HG03108 (cell line): ENCODE measurements around the gene ANKEF1.

Experiments used
- ATAC-seq: cut with Tn5 transposase; IDR thresholded peaks from one replicate; pipeline ENCODE4 v1.9.1; 2021; ENCODE audit warnings: moderate library complexity; ENCODE audit not compliant: unreplicated experiment

Gene ANKEF1

DNA sequence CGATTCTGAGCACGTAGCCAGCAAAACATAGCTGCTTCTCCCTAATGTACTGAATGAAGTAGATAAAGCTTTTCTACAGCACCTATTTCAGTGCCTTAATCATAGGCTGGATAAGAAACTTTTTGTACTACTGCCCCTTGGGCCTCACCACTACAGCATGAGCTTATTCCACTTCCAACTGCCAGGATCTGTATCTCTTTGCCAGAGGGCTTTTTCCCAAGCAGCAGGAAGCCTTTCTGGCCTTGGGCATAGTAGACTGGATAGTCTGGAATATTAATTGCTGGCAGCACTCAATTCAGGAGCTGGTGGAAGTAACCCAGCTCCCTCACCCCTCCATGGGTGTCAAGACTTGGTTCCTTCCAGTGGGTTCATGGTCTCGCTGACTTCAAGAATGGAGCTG, 43.6 kb downstream of the ANKEF1 start:
- no peak for ATAC-seq

DNA sequence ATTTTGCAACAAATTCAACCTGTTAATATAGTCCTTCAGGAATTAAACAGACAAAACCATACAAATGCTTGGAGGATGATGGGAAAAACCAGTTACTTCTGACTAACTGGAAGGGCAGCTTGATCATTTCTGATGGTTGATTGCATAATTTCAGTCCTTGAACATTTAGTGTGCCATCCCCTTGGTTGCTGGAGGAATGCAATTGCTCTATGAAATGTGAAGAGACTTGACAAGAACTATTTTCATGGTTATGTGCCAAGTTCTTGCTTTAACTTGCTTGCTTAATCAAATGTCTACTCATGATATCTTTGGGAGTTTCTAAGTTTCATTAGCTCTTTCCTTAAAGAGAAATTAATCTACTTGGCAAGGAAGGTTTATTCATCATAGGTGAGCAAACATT, 45.2 kb downstream of the ANKEF1 start:
- ATAC-seq: no peak

DNA sequence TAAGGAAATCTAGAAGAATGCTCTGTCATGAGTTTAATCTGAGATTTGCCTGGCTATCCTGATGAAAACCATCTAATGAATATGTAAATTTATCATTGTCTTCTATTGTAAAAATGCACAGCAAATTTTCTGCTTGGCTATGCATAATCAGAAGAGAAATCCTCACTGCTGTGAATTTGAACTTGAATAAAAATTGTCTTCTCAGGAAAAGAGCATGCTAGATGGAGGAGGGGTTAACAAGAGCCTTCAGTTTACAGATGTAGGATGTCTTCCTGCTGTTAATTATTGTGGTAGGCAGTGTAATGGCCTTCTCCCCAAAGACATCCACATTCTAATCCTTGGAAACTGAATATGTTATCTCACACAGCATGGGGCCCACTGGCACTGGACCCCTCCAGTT, 45.8 kb downstream of the ANKEF1 start:
- ATAC-seq: no peak

DNA sequence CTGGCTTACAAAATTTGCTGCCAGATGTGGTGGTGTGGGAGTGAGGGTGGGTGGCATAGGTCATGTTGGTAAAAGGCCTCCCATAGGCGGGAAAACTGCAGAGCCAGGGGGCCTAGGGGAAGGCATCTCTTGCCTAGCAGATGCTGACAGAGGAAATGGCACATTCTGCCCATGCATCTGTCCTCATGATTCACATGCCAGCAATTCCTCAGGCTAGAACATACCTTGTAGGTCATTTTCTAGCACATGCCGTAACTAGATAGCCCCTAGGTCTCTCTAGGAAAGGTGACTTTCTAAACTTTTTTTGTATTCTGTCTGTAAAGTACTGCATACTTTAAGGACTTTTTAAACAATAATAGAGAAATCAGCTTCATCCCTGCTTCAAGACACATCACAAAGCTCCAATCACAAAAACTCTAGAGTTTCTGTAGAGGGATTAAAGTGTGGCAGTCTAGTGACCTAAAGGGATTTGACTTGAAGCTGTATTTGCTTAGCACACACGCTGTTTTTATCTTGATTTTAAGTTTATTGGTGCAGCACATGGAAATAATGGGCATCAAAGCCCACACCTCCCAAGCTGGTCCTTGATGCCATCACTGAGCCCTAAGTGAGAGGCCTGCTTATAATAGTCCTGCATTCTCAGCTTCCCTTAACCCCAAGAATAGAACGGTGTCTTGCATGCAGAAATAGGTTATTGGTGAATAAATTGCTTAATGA, 55.2 kb downstream of the ANKEF1 start:
- no peak for ATAC-seq

DNA sequence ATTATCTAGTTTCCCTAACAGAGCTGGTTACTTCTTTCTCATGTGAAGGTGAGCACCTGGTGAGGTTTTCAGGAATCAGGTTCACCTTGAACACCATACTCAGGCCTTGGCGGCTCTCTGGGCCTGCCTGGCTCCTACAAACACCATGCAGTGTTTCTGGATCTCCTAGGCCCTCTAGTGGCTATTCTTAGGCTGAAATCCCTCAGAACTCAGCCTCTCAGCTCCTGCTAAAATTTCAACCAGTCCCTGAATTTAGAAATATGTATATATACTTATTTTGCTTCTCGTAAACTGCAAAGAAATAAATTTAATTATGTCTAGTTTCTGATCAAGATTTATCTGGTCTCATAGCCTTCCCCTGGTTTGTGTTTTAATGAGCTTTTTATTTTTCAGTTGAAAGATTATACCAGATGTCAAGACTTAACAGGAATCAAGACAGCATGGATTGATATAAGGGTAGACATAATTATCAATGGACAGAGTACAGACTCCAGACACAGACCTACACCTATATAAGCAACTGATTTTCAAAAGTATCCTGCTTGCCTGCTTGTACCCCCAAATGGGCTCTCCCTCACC, 55.9 kb downstream of the ANKEF1 start:
- ATAC-seq: no peak

DNA sequence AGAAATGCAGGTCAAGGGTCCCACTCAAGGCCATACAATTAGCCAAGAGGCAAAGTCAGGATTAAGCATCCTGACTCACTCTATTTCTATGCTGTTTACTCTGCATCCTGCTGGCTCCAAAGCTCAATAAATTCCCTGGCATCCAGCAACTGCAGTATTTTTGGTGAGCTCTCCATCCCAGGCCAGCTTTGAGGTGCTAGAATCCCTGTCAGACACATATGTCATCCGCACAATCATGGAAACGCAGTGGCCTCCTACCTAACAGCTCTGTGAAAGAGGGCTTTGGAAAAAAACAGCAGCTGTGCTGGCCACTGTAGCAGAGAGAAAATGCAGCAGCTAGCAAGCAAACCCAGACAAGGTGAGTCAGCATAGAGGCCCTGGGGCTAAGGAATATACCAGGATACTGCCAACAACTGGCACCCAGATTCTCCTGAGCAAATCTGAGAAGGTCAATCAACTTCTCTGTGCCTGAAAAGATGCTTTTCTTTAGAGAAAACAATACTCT, 58.4 kb downstream of the ANKEF1 start:
- ATAC-seq: no peak

DNA sequence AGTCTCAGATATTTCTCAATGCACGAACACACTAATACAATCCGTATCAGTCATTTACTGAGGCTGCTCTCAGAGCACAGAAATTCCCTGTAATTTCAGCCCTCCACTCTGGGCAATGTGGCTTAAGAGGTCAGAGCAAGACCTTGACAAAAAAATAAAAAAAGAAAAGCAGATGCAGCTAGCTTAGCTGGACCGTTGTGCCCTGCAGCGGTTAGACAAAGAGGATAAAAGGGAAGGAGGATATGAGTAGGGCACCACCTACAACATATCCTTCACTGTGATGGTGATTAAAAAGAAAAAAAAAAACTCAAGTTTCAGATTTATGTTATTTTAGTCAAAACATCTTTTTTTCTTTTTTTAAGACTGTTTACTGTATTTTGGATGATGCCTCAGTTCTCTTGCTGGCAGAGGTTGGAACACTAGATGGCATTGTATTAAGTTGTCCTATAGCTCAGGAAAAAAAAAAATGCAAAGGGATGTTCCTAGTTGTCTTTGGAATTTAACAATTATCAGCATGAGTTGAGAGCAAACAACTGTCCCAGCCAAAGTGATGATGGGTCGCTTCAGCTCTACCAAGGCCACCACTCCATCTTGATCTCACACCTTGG, 59.9 kb downstream of the ANKEF1 start:
- no peak for ATAC-seq

DNA sequence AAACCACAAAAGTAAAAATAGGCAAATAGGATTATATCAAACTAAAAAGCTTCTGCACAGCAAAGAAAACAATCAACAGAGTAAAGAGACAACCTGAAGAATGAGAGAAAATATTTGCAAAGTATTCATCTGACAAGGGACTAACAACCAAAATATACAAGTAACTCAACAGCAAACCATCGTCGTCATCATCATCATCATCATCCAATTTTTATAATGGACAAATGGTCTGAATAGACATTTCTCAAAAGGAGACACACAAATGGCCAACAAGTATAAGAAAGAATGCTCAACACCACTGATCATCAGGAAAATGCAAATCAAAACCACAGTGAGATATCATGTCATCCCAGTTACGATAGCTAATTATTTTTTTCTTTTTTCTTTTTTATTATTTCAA, 62.0 kb downstream of the ANKEF1 start:
- ATAC-seq: no peak

DNA sequence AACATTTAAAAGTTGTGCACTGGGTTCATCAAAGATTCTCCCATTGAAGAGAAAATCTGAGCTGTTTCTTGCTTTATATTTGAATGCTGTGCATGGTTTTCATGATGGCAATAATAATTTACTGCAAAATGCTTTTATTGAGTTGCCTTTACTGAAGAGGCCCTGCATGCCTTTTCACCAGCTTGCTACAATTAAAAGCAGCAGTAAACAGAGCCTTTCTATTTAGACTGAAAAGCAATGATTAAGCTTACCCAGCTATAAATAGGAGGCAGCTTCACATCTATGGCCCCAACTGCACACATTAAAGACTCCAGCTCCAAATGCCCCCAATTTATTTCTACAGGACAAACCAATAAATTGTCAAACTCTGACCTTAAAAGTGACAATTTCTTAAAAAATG, 70.3 kb downstream of the ANKEF1 start:
- no peak for ATAC-seq
